ENCODE results near the gene INF2. TPM values are rescaled to one million over a fixed set of nuclear protein-coding genes. Genes with fewer than 3 reads are reported as not detected.
A peak's percentile ranks its signal among the peaks of the same experiment; 100 is the strongest.

The INF2 gene
- total and polyA plus RNA-seq, 2 experiments from 2014 or later = 14.1 to 62.4 TPM

GRCh38 chr14:104721505-104722431, 32.4 kb downstream of the INF2 start:
- TF ChIP-seq, protein P1, sequence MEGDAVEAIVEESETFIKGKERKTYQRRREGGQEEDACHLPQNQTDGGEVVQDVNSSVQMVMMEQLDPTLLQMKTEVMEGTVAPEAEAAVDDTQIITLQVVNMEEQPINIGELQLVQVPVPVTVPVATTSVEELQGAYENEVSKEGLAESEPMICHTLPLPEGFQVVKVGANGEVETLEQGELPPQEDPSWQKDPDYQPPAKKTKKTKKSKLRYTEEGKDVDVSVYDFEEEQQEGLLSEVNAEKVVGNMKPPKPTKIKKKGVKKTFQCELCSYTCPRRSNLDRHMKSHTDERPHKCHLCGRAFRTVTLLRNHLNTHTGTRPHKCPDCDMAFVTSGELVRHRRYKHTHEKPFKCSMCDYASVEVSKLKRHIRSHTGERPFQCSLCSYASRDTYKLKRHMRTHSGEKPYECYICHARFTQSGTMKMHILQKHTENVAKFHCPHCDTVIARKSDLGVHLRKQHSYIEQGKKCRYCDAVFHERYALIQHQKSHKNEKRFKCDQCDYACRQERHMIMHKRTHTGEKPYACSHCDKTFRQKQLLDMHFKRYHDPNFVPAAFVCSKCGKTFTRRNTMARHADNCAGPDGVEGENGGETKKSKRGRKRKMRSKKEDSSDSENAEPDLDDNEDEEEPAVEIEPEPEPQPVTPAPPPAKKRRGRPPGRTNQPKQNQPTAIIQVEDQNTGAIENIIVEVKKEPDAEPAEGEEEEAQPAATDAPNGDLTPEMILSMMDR (IDR thresholded peaks at IDR 0.05; ENCODE audit: low read depth, low read length) = no peak
- Histone ChIP-seq H3K9me3 (ENCODE audit: low read depth) (no peaks in the 10 kb centered on the region), H3K4me1 (ENCODE audit: low read depth) (peaks cover 23% of the 10 kb centered on the region), H3K36me3 (no peaks in the 10 kb centered on the region), H3K4me3 (no peak overlapping the region), H3K27me3 (no peaks in the 10 kb centered on the region), H3K27ac (peak overlapping the region; percentile 90)
- peak in 1 of 2 donors; percentile 69 for DNase-seq (ENCODE audit: low read depth in 1 of 2, low spot score in 1 of 2)

GRCh38 chr14:104722938-104723650, 33.7 kb downstream of the INF2 start:
- H3K4me1 ChIP-seq (ENCODE audit: low read depth) = peaks cover 23% of the 10 kb centered on the region

GRCh38 chr14:104723651-104724406, 34.4 kb downstream of the INF2 start, which contains the start of gene ADSS1:
ADSS1 (plus strand) TSS chr14:104724229; CDS start chr14:104724271, 42 bp downstream.
- H3K9me3 ChIP-seq (ENCODE audit: low read depth) = no peaks in the 10 kb centered on the region
- no peaks in the 10 kb centered on the region for H3K36me3 ChIP-seq
- peak within 1 kb of the TSS; percentile 76 for H3K4me3 ChIP-seq
- H3K27ac ChIP-seq = peak within 1 kb of the TSS; percentile 90
- H3K4me1 ChIP-seq (ENCODE audit: low read depth) = peaks cover 23% of the 10 kb centered on the region
- no peaks in the 10 kb centered on the region for H3K27me3 ChIP-seq
- DNase-seq (ENCODE audit: low read depth in 1 of 2, low spot score in 1 of 2) = peak; percentile 55 to 84
- TF ChIP-seq, protein P1 (IDR thresholded peaks at IDR 0.05; ENCODE audit: low read depth, low read length) = peak; percentile 86

More at GRCh38 chr14:104722938-104723650, 33.7 kb downstream of the INF2 start:
- Histone ChIP-seq H3K9me3 (ENCODE audit: low read depth) (no peaks in the 10 kb centered on the region), H3K36me3 (no peaks in the 10 kb centered on the region), H3K27ac (peak overlapping the region; percentile 90), H3K27me3 (no peaks in the 10 kb centered on the region), H3K4me3 (no peak overlapping the region)
- DNase-seq (ENCODE audit: low read depth in 1 of 2, low spot score in 1 of 2) = no peak
- TF ChIP-seq, protein P1 (IDR thresholded peaks at IDR 0.05; ENCODE audit: low read depth, low read length) = no peak

DNA sequence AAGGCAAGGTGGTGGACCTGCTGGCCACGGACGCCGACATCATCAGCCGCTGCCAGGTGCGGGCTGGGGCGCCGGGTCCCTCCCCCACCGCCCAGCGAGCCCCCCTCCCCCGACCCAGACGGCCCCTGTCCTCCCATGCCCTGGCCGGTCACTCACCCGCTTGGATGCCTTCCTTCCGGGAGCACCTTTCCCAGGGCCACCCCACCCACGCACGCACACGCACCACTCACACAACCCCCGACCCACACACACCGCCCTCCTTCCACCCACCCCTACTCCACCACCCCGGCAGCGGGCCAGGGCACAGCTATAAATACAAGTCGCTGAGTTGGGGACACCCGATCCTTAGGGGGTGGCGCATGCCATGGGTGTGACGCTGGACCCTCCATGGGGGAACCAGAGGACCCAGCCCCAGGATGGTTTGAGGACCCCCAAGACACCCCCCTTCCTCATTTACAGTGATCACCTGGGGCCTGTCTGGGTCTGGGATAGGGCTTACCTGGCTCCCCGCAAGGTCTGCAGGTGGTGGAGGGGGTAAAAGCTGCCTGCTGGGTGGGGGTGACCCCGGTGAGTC, 35.1 kb downstream of the INF2 start:
- Histone ChIP-seq H3K36me3 (no peaks in the 10 kb centered on the region), H3K4me1 (ENCODE audit: low read depth) (peaks cover 23% of the 10 kb centered on the region), H3K27me3 (no peaks in the 10 kb centered on the region), H3K4me3 (peak overlapping the region; percentile 76), H3K27ac (no peak overlapping the region), H3K9me3 (ENCODE audit: low read depth) (no peaks in the 10 kb centered on the region)
- DNase-seq (ENCODE audit: low read depth in 1 of 2, low spot score in 1 of 2) = peak in 1 of 2 donors; percentile 24
- TF ChIP-seq, protein P1 (IDR thresholded peaks at IDR 0.05; ENCODE audit: low read depth, low read length) = no peak
